HG02610 (cell line): Measurements from ENCODE around the gene APOA5.
"Not testable (repeated sequence)": the region's sequence is repeated elsewhere in the genome, so short reads cannot be mapped to it uniquely, and the experiment has no call there.

Experiments used
- ATAC-seq: cut with Tn5 transposase; IDR thresholded peaks from one replicate; pipeline ENCODE4 v1.9.1; 2021; ENCODE audit warnings: mild to moderate bottlenecking, moderate library complexity; ENCODE audit not compliant: unreplicated experiment

Gene APOA5

GRCh38 chr11:116776522-116776984 lies 15.1 kb downstream of the APOA5 start:
- no peak for ATAC-seq

DNA sequence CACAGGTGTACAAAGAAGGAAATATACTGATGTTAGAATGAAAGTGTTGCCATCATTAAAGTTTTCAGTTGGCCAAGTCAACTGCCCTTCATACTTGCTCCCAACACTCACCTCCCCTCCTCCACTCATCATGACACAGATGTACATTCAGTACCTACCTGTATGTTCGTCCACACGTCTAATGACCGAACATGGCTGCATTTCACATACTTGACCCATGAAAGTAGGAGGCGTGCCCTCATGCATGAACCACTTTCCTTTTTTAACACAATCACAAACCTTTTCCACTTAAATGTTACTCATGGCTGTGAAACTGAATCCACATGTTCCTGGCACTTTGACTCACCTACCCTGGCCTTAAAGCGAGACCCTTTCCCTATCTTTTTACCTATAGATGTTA lies 15.7 kb downstream of the APOA5 start:
- ATAC-seq: no peak

GRCh38 chr11:116774661-116775060 lies 17.0 kb downstream of the APOA5 start:
- ATAC-seq: no peak

DNA sequence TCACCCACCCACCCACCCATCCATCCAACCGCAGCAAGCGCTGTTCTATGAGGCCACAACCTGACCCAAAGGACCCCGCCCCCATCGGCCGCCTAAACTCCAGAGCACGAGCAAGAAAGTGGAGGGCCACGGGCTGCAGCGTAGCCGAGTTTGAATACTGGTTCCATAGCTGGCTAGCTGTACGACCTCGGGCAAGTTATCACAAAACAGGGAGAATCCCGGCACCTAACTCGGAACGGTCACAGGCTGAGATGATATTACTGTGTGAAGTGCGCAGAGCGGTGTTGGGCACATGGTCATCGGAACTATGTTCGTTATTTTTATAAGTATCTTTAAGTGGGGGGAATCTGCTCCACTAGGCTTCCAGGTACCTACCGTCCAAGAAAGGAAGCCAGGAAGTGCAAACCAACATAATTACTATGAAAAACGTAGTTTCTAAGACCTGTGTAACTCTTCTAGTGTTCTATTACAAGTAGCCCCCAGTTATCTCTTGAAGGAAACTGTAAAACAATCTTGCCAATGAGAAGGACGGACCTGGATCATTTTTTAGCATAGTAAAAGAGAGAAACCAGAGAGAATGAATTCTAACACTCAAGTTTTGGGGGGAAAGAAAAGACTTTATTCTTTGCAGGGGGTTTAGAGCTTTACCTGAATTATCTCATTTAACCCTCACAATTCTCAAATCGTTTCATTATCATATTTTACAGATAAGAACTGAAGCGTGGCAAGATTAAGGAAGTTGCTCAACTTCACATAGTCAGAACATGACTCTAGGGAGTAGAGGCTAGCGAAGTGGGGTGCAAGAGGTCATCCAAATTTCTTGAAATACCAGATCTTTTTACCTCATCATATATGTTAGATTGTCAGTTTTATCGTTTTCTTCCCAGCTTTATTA lies 18.2 kb downstream of the APOA5 start:
- ATAC-seq: peak; percentile 39

DNA sequence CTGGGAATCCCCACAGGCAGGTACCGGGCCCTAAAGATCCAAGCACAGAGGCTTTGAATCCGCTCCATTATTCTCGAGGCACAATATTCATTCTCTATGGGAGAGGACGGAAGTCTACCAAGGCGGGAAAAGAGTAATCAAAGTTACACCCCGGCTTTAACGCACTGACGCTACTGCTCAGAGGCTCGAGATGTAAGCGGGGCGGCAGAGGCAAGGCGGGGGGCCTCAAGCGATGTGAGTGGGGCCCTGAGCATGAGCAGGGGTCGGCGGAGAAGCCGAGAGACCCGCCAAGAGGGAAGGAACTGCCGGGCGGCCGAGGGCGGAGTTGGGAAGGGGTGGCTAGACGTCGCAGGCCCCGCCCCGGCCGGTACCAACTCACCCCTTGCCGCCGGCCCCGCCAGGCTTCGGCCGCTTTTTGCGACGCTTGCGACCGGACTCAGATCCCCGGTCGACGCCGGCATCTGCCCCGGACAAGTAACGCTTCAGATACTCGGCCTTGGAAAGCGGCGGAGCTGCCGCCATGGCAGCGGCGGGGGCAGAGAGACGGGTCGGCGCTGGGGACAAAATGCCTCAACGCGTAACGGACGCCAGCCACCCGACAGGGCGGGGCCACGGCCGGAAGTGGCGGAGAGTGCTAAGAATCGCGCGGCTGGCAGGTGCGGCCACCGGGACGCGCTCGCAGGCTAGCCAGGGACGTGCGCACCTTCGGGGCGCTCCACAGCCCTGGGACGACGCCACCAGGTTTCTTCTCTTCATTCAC lies 19.1 kb downstream of the APOA5 start, which contains the start of gene BUD13:
BUD13 (minus strand) TSS at position 545 of the 760 bp plus-strand sequence; CDS start at position 522, 23 bp downstream.
- ATAC-seq: peak; percentile 82

DNA sequence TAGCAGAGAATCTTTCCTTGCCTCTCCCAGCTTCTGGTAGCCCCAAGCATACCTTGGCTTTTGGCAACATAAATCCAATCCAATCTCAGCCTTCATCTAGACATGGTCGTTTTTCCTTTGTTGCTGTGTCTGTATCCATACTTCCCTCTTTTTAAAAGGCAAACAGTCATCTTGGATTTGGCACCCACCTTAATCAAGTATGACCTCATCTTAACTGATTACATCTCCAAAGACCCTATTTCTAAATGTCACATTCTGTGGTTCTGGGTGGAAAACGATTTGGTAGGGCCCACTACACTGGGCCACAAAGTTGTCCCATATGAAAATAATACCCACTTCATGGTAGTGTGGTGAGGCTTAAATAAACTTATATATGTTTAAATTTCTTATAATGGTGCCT lies 19.7 kb downstream of the APOA5 start:
- no peak for ATAC-seq

DNA sequence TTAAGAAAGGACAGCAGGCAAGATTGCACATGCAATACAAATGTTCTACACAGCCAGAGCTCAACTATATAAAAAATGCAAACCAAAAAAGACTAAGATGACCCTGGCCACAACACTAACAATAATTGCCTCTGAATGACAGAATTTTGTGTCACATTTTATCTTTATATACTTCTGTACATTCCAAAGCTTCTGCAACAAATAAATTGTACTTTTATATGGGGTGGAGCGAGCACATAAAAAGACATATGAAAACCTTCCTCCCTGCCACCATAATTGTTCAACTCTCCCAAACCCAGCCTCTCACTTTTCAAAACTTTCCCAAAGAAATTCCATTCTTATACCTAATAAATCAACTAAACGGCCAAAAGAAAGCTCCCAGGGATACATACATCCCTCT lies 29.5 kb downstream of the APOA5 start:
- ATAC-seq: no peak

- ATAC-seq: not testable (repeated sequence)
These were observed 35.6 kb downstream of the APOA5 start for GRCh38 chr11:116756044-116756443.

DNA sequence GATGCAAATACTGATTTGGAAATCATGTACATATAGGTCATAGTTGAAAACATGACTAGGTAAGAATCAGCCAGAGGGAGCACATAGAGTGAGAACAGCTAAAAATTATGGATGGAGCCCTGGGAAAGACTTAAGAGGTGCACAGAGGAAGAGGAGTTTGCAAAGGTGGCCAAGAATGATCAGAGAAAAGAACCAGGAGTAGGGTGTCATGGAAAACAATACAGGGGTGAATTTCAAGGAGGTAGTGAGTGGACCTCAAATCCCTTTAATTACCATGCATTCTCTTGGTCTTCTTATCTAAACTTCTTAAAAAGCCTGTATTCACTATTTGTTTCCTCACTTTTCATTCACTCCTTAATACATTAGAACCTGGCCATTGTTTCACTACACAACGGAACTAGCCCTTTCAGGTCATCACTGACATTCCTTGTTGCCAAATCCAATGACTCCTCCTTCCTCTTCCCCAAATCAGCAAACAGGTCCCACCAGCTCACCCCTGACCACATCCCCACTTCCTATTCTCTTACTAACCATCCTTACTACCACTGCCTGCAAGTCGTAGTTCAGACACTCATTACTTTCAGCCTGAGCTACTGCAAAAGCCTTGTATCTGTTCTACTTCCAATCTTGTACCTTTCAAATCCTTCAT lies 41.5 kb downstream of the APOA5 start:
- no peak for ATAC-seq

DNA sequence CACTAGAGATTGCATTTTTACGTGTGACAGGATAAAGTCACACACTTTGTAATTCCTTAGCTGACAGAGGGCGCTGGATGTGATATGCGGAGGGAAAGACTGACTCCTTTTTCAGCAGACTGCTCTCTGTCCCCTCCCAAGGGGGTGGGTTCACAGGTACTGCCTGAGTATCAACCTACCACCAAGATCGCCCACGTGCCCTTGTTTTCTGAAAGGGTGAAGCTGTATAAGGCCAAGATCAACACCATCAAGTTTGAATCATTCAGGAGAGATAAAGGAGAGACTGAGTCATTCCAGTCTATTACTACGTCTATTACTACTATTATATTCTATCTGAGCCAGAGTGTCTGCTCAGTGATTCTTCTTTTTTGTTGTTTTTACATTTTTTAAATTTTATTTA lies 49.6 kb downstream of the APOA5 start:
- no peak for ATAC-seq

DNA sequence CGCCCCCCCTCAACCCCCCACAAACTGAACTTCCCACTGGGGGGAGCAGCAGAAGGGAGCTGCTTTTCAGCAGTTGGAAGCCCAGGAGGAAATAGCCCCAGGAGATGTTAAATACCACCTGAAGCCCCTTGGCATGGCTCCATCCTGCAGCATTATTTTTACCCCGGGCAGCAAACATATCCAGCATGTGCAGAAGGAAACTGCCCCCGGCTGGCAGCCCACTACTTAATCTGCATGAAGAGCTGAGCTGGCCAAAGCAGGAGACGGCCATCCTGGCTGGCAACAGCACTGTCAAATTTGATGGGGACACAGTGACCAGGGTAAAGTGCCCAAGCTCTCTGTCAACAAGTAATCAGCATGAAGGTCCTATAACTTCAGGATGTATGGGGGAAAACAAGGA lies 50.9 kb downstream of the APOA5 start:
- no peak for ATAC-seq
